GM12892 (cell line): ENCODE data around the gene GRAMD1B.

Source experiments
- DNase-seq: peaks from one replicate; pipeline ENCODE4 v3.0.0; 2011; ENCODE audit not compliant: insufficient read length
- FAIRE-seq: peaks from 2 replicates; lab custom pipeline; 2011; peaks lifted over from hg19 to GRCh38; lab: Jason Lieb, UNC
- POLR2A ChIP-seq: IDR thresholded peaks from 2 replicates; pipeline ENCODE4 v1.6.1; 2011; ENCODE audit warnings: low read depth, low read length, control low read depth
- POLR2AphosphoS5 ChIP-seq: IDR thresholded peaks from 2 replicates; pipeline ENCODE4 v1.6.1; 2011; ENCODE audit warnings: low read depth, low read length, control low read depth
- TAF1 ChIP-seq: IDR thresholded peaks from 2 replicates; pipeline ENCODE4 v1.6.1; 2011; ENCODE audit warnings: low read depth, mild to moderate bottlenecking, control low read depth, low read length, borderline replicate concordance

Gene GRAMD1B

DNA sequence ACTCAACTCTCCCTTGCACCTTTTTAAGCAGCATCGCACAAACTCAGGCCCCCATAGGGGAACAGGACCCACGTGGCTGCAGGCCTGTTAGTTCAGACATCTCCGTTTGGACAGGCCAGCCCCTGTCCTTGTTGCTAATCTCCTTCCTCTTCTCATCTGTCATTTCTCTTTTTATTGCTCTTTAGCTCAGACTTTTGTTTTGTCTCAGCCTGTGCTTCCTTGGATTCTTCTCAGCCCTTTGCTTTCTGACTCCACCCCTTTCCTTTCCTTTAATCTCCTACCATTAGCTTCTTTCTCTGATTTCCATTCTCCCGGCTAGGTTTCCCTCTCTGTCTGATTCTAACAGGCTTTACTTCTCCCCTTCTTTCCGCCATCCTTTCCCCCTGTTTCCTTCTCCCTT is 155.6 kb downstream of the GRAMD1B start:
- FAIRE-seq (no peak), DNase-seq (no peak)
- TF ChIP-seq POLR2A (no peak), TAF1 (no peak), POLR2AphosphoS5 (no peak)

DNA sequence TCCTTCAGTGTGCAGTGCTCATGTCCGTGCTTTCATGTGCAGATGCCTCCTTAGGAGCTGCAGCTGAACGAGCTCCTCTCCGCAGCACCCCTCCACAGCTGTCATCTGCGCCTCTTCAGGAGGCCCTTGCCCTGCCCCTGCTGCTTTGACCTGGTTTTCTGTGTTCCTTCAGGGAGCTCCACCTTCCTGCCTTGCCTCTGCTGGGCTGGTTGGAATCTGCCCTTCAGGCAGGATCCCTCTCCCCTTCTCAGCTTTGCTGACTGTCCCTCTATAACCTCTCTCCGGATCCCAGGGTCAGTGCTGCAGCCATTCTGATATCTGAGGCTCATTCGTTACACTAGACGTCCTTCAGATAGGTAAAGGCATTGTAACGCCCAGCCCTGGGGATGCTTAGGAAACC is 156.5 kb downstream of the GRAMD1B start:
- FAIRE-seq (no peak), DNase-seq (no peak)
- no peak for TF ChIP-seq POLR2A
- TF ChIP-seq POLR2AphosphoS5 = no peak
- no peak for TF ChIP-seq TAF1

DNA sequence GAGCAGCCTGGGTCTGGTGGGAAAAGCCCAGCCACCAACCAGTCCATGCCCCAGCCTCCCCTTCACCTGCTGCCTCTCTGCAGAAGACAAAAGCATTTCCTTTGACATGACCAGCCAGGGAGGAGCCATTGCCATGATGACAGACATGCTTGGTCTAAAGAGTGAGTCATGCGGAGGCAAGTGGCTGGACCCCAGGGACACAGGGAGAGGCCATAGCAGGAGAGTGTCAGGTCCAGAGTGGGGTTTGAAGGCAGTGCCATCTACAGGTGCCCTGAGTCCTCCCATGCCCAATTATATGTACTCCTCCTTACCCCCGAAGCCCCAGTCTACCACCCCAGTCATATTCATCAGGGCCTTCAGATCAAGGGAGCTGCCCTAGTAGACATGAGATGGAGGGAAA is 157.0 kb downstream of the GRAMD1B start:
- DNase-seq (no peak), FAIRE-seq (no peak)
- no peak for TF ChIP-seq TAF1
- no peak for TF ChIP-seq POLR2AphosphoS5
- TF ChIP-seq POLR2A = no peak

DNA sequence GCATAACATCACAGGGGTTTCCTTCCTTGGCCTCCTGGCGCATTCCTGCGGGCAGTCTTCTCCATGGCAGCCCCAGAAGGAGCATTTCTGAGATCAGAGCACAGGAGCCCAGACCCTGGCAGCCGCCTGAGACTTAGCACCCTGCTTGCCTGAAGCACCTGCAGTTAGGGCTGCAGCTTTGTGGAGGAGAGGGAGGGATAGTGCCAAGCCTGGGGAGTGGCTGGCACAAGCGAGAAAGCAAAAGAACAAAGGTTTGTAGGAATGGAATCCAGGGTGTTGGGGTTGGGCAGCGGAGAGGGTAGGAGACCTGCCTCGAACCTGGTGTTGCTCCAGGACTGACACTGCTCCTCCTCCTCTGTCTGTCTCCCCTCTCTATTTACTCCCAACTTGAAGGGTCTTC is 157.5 kb downstream of the GRAMD1B start:
- TF ChIP-seq TAF1 (no peak), POLR2A (no peak), POLR2AphosphoS5 (no peak)
- no peak for FAIRE-seq

DNA sequence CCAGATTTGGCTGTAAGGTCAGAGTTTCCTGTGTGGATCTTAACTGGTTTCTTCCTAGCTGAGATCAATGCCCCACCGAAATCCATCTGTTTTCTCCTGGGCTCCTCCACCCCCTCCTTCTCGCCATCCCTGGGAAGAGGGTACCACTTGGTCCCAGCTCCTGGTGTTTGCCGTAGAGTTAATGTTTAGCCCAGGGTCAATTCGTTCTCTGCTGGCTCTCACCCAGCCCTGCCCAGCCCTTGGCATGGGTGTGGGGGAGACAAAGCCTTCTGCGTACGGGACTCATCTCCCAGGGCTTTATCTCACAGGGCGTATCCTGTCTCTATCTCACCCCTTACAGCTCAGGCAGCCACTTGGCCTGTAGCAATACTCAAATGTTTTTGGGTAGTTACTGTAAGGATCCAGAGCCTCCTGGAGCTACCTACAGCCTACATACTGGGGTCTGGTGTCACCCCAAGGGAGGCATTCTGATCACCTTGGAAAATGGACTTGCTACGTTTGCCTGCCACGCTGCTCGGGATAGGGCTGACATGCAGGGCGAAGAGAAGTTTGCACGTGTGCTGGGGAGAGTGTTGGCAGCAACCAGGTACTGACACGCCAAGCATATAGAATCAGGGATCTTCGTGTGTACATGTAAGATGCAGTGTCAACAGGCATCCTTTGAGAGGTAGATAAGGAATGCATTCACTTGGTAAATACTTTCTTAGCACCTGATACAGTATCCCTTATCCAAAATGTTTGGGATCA is 158.2 kb downstream of the GRAMD1B start:
- DNase-seq (no peak), FAIRE-seq (no peak)
- TF ChIP-seq TAF1 (no peak), POLR2A (no peak), POLR2AphosphoS5 (no peak)

More for the DNA sequence above, 157.5 kb downstream of the GRAMD1B start:
- DNase-seq = no peak

DNA sequence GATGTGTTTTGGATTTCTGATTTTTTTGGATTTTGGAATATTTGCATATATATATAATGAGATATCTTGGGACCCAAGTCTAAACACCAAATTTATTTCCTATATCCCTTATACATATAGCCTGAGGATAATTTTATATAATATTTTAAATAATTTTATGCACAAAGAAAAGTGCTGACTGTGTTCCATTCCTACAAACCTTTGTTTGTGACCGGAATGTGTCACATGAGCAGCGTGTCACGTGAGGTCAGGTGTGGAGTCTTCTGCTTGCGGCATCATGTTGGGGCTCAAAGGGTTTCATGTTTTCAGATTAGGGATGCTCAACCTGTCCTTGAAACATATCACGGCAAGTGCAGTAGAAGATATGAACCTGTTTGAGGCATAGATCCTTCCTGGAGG is 158.8 kb downstream of the GRAMD1B start:
- TF ChIP-seq TAF1 (no peak), POLR2AphosphoS5 (no peak), POLR2A (no peak)
- DNase-seq (no peak), FAIRE-seq (no peak)

DNA sequence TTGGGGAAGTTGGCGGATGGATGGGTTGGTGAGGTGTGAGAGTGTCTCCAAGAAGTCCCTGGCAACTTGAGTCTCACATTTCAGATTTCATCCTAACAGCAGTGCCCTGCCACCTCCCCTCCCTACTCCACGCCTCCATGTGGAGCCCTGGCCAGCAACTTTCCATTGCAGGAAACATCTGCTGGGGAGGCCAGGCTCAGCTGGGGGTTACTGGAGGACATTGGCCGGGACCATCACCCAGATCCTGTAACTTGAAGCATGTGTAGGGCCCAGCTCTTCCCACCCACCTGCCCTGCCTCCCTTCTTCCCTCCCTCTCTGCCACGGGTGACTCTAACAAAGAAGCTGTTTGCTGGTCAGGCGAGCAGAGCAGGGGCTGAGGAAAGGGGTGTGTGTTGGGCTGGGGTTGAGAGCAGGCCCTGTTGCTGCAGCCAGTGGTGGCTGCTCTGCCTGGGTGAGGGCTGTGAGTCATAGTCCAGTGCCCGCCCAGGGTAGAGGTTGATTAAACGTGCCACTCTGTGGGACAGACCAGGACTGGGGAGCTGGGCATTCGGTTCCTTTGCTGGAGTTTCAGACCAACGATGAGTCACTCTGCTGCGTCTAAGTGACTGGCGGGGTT is 160.3 kb downstream of the GRAMD1B start:
- FAIRE-seq = no peak
- no peak for DNase-seq
- no peak for TF ChIP-seq POLR2A
- no peak for TF ChIP-seq POLR2AphosphoS5
- TF ChIP-seq TAF1 = no peak

DNA sequence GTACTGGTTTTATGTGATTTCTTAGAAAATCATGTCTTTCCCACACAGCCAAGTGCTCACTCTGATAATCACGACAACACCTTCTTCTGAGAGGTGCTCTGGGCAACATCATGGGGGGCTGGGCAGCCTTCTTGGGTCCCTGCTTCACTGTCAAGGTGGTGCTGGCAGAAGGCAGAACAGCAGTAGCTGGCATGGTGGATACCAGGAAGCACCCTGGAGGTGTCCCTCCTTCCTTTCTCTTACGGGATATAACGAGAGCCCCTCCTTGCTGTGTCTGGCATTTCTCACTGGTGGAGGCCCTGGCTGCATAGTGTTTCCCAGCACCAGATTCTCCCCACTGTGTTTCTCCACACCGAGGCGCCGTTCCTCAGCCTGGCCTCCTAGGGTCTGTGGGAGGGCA is 163.5 kb downstream of the GRAMD1B start:
- FAIRE-seq (no peak), DNase-seq (no peak)
- TF ChIP-seq TAF1 (no peak), POLR2A (no peak), POLR2AphosphoS5 (no peak)

DNA sequence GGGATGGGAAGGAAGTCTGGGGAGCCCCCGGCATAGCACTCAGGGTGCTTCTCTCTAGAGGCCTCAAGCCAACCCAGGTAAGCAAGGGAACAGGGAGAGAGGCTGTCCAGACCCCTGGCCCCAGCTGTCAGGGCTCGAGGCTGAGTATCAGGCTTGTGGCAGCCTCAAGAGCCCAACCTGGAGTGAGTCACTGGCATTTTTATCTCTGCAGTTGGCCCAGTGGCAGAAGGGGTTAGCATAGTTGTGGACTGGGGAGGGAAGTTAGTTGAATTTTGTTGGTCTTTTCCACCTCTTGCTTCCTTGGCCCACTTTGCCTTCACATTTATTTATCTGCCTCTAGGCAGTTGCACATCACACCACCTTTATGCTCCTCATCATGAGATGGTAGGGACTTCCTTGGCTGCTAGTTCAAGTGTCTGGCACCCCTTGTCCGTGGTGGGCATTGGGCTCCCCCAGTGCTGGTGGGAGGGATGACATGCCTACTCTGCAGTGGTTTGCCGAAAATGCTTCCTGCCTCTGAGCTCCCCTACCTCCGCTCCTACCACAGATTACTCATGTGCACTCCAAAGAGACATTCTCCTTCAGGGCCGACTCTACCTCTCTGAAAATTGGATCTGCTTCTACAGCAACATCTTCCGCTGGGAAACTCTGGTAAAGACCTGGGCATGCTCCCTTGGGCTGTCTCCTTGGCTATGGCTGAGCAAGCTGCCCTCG is 164.3 kb downstream of the GRAMD1B start:
- DNase-seq = no peak
- FAIRE-seq = no peak
- TF ChIP-seq POLR2A = no peak
- TF ChIP-seq TAF1 = no peak
- TF ChIP-seq POLR2AphosphoS5 = no peak

DNA sequence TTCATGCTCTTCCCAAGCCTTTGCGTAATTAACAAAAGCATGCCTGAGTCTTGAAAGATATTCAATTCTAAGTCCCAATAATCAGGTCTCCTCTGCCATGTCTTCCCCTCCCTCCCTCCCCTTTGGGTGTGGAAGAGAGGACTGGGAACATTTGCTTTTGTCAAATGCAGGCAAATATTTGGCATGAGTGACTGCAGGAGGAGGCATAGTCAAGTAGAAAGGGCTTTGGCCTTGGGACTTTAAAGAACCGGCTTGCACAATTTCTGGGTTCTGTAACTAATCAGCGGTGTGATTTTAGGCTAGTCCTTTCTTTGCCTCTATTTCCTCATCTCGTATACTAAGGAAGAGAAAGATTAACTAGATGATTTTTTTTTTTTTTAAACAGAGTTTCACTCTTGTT is 164.9 kb downstream of the GRAMD1B start:
- FAIRE-seq = no peak
- no peak for DNase-seq
- no peak for TF ChIP-seq TAF1
- no peak for TF ChIP-seq POLR2A
- no peak for TF ChIP-seq POLR2AphosphoS5

DNA sequence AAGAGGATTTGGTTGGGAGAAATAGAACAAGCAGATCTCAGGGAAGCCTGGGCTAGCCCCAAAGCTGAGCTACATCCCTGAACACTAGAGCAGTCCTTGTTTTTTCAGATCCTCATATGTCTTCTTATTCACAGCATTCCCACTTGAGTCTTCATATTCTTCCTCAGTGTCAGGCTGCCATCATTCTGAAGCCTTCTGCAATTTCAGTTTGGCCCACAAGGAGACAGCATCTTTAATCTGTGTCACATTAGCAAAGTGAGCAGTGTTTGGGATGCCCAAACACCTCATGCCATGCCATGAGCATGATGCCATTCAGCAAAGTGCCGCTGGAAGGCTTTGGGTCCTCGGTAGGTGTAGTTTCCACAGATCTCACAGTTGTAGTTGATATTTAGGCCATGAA is 167.8 kb downstream of the GRAMD1B start:
- FAIRE-seq (peak; percentile 76), DNase-seq (no peak)
- TF ChIP-seq POLR2AphosphoS5 (no peak), TAF1 (no peak), POLR2A (no peak)

DNA sequence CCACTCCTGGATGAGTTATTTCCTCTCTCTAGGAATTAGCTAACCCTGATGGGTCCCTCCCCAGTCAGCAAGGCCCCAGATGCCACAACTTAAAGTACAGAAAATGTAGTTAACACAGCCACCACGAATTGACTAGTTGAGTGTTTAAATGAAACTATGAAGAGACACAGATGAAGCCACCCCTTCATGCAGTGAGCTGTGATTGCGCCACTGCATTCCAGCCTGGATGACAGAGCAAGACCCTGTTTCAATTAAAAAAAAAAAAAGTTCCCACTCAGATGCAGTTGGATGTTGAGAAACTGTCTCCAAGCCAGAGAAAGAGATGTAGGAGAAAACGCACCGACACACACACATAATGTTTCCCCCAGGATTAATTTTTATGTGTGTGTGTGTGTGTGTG is 171.1 kb downstream of the GRAMD1B start:
- no peak for DNase-seq
- no peak for TF ChIP-seq TAF1
- no peak for TF ChIP-seq POLR2AphosphoS5
- TF ChIP-seq POLR2A = no peak
- FAIRE-seq = no peak
